GM03348 (cell line): ENCODE measurements around the gene SMIM10L1.

Experiments used
- DNase-seq: peaks from one replicate; pipeline ENCODE4 v3.0.0; 2012; ENCODE audit warnings: low spot score

The SMIM10L1 gene

DNA sequence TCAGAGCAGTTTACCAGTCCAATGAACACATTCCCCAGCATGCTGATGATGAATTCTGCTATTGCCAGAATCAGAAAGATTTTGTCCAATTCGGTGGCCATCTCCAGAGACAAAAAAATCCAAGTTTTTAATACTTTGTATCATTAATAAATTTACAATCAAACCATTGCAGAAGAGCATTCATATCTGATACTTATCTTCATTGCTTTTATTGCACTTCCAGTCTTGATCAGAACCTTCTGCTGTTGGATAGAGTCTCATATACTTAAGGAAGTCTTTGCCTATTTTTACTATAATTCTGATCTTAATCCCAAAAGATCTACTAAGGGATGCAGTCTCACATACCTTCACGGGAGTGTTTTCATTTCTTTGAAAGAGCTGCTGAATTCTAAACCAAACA lies 15.8 kb downstream of the SMIM10L1 start, which contains the start of gene TAS2R42:
TAS2R42 (minus strand) TSS at position 101 of the 400 bp plus-strand sequence; CDS start at position 101, 0 bp downstream.
- DNase-seq, result no peak

DNA sequence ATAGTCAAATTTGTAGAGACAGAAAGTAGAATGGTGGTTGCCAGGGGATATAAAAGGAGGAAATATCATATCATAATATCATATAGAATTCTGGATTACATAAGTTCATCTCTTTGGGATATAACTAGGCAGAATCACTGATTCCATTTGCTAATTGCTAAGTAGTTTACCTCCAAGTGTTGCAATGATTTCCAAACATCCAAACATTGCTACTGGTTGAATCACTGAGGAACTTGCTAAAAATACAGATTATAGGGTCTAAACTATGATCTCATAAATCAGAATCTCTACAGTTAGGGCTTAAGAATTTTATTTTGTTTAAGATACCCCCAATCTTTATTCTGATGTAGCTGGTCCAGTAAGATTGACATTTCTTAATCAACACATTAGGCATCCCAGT lies 31.8 kb downstream of the SMIM10L1 start:
- peak; percentile 14 for DNase-seq

DNA sequence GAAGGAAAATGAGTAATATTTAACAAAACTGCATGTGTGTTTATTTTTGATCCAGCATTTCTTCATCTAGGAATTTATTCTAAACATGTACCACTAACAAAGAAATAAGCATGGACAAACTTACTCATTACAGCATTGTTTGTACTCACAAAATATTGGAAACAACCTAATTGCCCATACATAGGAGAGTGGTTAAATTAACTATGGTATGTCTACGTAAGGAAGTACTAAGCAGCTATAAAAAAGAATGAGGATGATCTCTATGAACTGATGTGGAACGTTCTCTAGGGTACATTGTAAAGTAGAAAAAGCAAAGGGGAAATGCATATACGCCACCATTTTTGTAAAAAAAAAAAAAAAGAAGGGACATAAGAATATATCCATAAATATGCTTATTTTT lies 33.2 kb downstream of the SMIM10L1 start:
- no peak for DNase-seq

DNA sequence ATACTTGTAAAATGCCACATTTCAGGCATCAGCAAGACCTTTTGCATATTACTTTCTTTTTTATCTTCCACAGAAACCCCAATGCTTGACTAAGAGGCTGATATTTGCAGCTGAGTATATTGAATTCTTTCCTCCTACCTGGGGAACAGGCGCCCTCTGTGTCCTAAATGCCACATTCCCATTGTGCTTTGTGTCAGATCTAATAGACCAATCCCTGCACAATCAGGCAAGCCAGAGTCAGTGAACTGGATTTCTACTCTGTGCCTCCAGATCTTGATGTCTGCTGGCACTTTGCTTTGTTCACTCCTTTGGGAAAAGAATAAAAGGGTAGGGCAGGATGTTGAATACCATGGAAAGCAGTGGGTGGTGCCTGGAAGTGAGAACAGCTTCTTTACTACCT lies 38.1 kb downstream of the SMIM10L1 start:
- DNase-seq, result no peak
